ENCODE measurements around the gene TUBA4B. TPM values are rescaled to one million over a fixed set of nuclear protein-coding genes. Genes with fewer than 3 reads are reported as not detected.

Gene TUBA4B
- total RNA-seq, 1 donor from 2014 or later = not detected

GRCh38 chr2:219287580-219288265, 34.7 kb downstream of the TUBA4B start:
- H3K4me3 Mint-ChIP-seq (ENCODE audit: low read depth) = no peak overlapping the region
- peaks cover 6% of the 10 kb centered on the region for H3K27me3 Mint-ChIP-seq
- TF ChIP-seq, protein P1, sequence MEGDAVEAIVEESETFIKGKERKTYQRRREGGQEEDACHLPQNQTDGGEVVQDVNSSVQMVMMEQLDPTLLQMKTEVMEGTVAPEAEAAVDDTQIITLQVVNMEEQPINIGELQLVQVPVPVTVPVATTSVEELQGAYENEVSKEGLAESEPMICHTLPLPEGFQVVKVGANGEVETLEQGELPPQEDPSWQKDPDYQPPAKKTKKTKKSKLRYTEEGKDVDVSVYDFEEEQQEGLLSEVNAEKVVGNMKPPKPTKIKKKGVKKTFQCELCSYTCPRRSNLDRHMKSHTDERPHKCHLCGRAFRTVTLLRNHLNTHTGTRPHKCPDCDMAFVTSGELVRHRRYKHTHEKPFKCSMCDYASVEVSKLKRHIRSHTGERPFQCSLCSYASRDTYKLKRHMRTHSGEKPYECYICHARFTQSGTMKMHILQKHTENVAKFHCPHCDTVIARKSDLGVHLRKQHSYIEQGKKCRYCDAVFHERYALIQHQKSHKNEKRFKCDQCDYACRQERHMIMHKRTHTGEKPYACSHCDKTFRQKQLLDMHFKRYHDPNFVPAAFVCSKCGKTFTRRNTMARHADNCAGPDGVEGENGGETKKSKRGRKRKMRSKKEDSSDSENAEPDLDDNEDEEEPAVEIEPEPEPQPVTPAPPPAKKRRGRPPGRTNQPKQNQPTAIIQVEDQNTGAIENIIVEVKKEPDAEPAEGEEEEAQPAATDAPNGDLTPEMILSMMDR (IDR thresholded peaks at IDR 0.05; ENCODE audit: unreplicated experiment) = no peak
- no peak overlapping the region for H3K27ac Mint-ChIP-seq
- DNase-seq (ENCODE audit: low spot score, unreplicated experiment) = no peak
- no peaks in the 10 kb centered on the region for H3K4me1 Mint-ChIP-seq (ENCODE audit: low read depth)
- H3K36me3 Mint-ChIP-seq (ENCODE audit: insufficient read depth) = peaks cover 5% of the 10 kb centered on the region
- no peaks in the 10 kb centered on the region for H3K9me3 Mint-ChIP-seq (ENCODE audit: low read depth)

DNA sequence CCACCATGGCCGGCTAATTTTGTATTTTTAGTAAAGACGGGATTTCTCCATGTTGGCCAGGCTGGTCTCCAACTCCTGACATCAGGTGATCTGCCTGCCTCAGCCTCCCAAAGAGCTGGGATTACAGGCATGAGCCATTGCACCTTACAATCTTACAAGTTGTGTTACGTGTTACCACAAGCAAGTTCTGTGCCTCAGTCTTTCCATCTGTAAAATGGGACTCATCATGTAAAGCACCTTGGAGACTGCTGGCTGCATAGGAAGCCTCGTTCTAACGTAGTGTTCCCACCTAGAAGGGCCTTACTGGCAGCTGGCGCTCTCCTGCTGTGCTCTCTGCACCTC, 36.1 kb downstream of the TUBA4B start:
- TF ChIP-seq, protein P1 (IDR thresholded peaks at IDR 0.05; ENCODE audit: unreplicated experiment) = no peak
- no peak overlapping the region for H3K27ac Mint-ChIP-seq
- no peaks in the 10 kb centered on the region for H3K9me3 Mint-ChIP-seq (ENCODE audit: low read depth)
- H3K27me3 Mint-ChIP-seq = peaks cover 6% of the 10 kb centered on the region
- DNase-seq (ENCODE audit: low spot score, unreplicated experiment) = no peak
- no peak overlapping the region for H3K4me3 Mint-ChIP-seq (ENCODE audit: low read depth)
- no peaks in the 10 kb centered on the region for H3K4me1 Mint-ChIP-seq (ENCODE audit: low read depth)
- peaks cover 1% of the 10 kb centered on the region for H3K36me3 Mint-ChIP-seq (ENCODE audit: insufficient read depth)

DNA sequence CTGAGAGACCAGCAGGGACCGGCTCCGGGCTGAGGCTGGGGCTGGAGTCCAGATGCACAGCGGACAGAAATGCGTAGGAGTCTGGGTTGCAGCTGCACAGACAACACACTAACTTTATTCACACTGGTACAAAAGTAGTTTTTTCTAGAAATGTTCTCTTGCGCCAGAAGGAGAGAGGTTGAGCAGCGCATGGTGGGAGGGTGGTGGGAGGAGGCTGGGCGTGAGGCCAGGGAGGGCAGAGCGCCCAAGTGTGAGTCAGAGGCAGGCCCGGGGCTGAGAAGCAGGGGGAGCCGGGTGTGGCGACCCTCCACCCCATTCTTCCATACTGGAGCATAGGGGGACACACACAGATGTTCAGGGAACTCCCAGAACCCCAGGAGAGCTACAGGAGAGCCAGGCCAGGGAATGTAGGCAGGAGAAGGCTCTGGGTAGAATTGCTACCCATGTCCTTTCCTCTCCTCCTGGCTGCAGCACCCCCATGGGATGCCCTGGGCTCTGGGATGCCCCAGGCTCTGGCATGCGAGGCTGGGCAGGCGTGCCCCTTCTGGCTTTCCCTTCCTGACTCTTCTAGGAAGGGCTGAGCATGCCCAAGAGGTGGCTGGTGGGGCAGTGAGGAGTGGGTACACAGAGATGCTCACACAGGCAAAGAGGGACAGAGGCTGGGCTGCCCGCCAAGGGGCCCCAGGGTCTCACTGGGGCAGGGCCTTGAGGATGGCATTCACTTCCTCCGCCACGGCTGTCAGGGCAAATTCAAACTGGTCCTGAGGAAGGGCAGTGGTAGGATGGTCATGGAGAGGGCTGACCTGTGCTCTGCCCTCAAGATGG, 36.7 kb downstream of the TUBA4B start:
- Mint-ChIP-seq H3K36me3 (ENCODE audit: insufficient read depth) (peaks cover 1% of the 10 kb centered on the region), H3K4me3 (ENCODE audit: low read depth) (no peak overlapping the region), H3K27ac (no peak overlapping the region), H3K27me3 (peaks cover 6% of the 10 kb centered on the region), H3K9me3 (ENCODE audit: low read depth) (no peaks in the 10 kb centered on the region), H3K4me1 (ENCODE audit: low read depth) (peaks cover 3% of the 10 kb centered on the region)
- DNase-seq (ENCODE audit: low spot score, unreplicated experiment) = no peak
- TF ChIP-seq, protein P1 (IDR thresholded peaks at IDR 0.05; ENCODE audit: unreplicated experiment) = no peak

GRCh38 chr2:219290381-219291171, 37.5 kb downstream of the TUBA4B start:
- Mint-ChIP-seq H3K27me3 (peaks cover 7% of the 10 kb centered on the region), H3K27ac (no peak overlapping the region), H3K4me1 (ENCODE audit: low read depth) (peaks cover 3% of the 10 kb centered on the region), H3K9me3 (ENCODE audit: low read depth) (no peaks in the 10 kb centered on the region), H3K4me3 (ENCODE audit: low read depth) (no peak overlapping the region), H3K36me3 (ENCODE audit: insufficient read depth) (no peaks in the 10 kb centered on the region)
- TF ChIP-seq, protein P1 (IDR thresholded peaks at IDR 0.05; ENCODE audit: unreplicated experiment) = no peak
- DNase-seq (ENCODE audit: low spot score, unreplicated experiment) = no peak

DNA sequence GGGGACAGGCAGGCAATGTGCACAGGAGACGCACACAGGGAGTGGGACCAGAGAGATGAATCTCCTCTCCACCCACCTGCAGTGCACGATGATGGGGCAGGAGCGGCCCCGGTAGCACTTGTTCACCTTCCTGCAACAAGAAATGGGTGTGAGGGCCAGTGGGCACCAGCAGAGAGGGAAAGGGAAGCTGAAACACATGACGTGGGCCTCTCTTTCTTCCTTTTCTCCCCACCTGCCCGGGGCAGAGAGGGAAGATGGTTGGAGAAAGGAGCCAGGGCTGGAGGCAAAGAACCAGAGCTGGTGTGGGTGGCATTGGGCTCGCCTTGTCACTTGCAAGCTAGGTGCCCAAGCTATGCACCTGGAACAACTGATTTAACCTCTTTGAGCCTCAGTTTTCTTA, 38.4 kb downstream of the TUBA4B start:
- Mint-ChIP-seq H3K27ac (no peak overlapping the region), H3K4me3 (ENCODE audit: low read depth) (no peak overlapping the region), H3K4me1 (ENCODE audit: low read depth) (peaks cover 3% of the 10 kb centered on the region), H3K36me3 (ENCODE audit: insufficient read depth) (no peaks in the 10 kb centered on the region), H3K9me3 (ENCODE audit: low read depth) (no peaks in the 10 kb centered on the region), H3K27me3 (peaks cover 13% of the 10 kb centered on the region)
- TF ChIP-seq, protein P1 (IDR thresholded peaks at IDR 0.05; ENCODE audit: unreplicated experiment) = no peak
- DNase-seq (ENCODE audit: low spot score, unreplicated experiment) = no peak

All from progenitor cell of endocrine pancreas (in vitro differentiated cells).